G401 (cell line): ENCODE results near the gene SPHK2. TPM values are rescaled to one million over a fixed set of nuclear protein-coding genes. Genes with fewer than 3 reads are reported as not detected.
A peak's percentile ranks its signal among the peaks of the same experiment; 100 is the strongest.
"Not testable (repeated sequence)": the region's sequence is repeated elsewhere in the genome, so short reads cannot be mapped to it uniquely, and the experiment has no call there.

Source experiments
- DNase-seq: peaks from one replicate; pipeline ENCODE4 v3.0.0-alpha.2; 2015; ENCODE audit warnings: low spot score
- in situ Hi-C: cut with HindIII; loops from 2 replicates; pipeline ENCODE4 v1.10.0; 2016; ENCODE audit warnings: low sequenced_read_pairs, mixed read lengths
- total RNA-seq: library from RNA; depleted of rRNA; stranded (reverse); fragments of >200 nt; shearing (Covaris generic); gene quantifications from 2 replicates; pipeline ENCODE4 v1.2.3, GENCODE V29; 2014

The SPHK2 gene
- total RNA-seq, 1 experiment from 2014 or later = 16.5 TPM

DNA sequence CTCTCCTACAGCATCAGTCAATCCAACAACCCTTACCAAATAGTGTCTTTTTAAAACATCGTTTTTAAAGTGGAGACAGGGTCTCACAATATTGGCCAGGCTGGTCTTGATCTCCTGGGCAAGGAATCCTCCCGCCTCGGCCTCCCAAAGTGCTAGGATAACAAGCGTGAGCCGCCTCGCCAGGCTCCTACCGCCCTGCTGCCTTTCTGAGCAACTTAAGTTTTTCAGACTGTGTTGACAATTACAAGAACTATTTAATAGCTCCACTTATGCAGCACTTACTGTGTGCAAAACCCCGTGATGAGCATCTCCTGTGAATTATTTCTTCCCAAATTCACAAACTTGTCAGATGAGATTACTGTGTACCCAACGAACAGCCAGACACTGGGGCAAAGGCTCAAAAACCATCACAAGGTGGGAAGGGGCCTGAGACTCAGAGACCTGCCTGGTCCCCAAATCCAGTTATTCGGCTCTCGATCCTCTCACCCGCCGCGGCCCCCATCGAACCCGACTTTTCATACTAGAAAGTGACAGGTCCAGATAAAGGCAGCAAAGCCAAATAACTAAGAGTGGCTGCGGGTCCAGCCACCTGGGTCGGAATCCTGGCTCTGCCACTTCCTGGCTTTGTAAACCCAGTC, 909 bp upstream of the SPHK2 start:
- in situ Hi-C loops = no loop called here
- DNase-seq = no peak

DNA sequence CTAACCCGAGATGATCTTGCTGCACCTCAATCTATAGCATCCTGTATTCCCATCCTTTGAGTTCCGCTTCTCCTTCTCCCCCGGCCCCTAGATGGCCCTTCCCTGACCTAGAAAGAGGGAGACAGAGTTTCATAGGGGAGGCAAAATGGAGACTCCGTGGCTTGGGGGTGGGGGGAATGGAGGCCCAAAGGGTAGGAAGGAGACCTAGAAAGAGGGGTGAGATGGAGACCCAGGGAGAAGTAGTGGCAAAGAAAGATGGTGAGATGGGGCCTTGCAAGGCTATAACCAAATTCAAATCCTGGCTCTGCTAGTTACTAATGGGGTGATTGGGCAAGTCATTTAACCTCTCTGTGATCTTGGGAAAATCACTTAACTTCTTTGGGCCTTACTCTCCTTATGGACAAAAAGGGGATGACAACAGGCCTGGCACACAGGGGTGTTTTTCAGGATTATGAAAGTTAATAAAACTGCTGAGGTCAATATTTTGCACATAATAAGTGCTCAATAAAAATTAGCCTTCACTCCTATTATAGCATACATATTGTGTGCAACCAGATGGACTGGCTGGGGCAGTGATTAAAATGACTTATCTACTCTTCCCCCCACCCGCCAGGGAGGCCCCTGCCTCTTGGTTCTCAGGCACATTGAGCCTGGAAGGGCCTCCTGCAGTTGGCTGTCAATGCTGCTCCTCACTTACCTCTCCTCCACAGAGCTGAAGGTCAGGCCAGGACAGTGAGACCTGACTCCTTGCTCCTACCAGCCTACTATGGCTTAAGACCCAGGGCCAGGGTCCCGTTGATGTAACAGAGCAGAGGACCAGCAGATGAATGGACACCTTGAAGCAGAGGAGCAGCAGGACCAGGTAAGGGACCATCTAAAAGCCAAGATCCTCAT, 633 bp downstream of the SPHK2 start:
- DNase-seq = no peak
- in situ Hi-C loops = no loop called here

DNA sequence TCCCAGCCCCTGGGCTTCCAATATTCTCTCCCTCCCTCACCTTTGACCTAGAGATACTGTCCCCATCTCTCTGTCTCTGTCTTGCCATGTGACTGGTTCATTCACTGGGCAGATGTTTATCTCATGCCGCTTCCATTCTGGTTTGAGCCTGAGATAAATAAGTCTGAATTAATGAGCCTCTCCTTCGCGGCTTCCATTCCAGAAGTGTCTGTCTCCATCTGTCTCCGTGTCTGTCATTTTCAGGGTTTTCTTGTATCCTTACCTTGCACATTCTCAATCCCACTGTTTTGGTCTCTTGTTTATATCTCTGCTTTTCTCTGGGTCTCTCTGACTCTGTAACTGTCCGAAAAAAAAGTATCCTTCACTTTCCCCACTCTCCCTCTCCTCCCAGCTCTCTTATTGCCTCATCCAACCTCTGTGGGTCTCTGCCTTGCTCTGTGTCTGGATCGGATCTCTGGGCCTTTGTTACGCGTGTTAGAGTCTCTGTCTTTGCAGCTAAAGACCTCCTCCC, 4.3 kb downstream of the SPHK2 start:
- no peak for DNase-seq
- in situ Hi-C loops = no loop called here

DNA sequence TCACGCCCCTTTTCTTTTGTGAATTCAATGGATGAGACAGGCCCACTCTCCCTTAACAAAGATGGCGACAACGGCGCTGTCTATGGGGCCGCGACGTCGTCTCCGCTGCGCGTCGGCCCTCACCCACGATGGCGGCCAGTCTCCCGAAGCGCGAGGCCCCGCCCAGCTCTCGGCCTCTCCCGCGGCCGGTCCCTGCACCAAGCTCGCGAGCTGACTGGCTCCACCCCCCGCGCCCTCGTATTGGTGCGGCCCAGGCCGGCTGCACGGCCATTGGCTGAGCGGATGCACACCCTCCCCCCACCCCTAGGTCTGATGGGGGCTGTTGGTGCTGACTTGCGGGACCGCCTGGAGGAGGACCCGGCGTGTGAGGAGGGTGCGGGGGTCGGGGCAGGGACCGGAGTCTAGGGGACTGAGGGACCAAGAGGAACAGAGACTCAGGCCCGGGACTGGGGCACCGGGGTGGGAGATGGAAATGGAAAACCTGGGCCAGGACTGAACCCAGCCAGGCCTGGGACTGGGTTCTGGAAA, 4.8 kb downstream of the SPHK2 start:
- DNase-seq = peak; percentile 98
- in situ Hi-C loops = no loop called here

DNA sequence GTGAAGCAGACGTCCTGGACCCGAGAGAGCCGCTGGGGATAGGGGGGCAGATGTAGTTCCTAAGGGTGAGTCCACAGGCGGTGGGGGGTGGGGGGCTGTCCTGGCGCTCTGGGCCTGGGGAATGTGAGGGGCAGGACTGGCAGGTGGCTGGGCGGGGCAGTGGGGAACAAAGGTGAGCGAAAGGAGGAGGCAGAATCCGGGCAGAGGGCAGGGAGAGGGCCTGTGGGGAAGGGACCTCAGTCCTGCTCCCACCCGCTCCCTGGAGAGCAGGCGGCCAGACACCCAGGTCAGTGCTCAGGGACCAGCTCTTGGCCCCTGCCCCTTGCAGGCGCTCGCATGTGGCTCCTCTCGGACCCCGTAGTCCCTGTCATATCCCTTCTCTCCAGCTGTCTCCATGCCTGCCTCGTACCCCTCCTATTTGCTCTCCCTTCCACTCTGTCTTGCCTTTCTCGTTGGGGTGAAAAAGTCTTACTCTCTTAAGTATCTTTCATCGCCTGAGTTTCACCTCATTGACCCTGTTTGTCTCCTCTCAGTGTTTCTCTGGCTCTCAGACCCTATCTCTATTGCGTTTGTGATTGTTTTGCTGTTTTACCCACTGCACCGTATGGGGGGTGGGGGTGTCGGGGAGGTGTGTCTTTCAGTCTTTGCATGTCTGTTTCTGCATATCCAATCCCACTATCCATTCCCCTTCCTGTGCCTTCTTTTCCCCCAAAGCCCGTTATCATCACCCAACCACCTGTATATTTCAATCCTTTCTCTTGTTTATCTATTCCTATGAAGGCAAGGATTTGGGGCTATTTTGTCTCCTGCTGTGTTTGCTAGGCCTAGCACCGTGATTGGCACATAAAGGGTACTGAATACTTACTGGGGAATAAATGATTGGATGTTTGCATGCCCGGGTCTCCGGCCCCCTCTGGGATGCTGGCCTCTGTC, 5.8 kb downstream of the SPHK2 start:
- in situ Hi-C loops = no loop called here
- peak; percentile 17 for DNase-seq

DNA sequence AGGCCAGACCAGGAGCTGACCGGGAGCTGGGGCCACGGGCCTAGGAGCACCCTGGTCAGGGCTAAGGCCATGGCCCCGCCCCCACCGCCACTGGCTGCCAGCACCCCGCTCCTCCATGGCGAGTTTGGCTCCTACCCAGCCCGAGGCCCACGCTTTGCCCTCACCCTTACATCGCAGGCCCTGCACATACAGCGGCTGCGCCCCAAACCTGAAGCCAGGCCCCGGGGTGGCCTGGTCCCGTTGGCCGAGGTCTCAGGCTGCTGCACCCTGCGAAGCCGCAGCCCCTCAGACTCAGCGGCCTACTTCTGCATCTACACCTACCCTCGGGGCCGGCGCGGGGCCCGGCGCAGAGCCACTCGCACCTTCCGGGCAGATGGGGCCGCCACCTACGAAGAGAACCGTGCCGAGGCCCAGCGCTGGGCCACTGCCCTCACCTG, 6.6 kb downstream of the SPHK2 start:
- DNase-seq = no peak
- in situ Hi-C loops = no loop called here

DNA sequence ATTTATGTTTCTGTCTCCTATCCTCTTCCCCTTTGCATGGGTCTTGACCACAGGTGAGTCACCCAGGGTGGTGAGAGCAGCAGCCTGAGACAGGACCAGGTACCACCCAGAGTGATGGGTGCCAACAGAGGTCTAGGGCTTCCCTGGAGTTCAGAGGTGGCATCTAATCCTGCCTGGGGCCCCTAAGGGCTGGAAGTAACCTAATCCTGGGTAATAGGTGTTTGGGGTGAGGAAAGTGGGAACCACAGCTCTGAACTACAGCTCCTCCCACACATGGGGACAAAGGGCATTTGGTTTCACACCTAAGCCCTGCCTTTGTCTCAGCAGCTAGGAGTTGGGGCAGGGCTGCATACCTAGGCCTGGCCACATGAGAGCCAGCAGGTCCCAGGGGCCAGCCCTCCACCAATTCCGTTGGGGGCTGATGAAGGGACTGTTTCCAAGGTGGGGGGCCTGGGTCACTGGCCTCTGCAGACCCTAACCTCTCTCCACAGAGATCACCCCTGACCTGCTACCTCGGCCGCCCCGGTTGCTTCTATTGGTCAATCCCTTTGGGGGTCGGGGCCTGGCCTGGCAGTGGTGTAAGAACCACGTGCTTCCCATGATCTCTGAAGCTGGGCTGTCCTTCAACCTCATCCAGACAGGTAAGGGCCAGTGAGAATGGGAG, 8.0 kb downstream of the SPHK2 start:
- DNase-seq = peak; percentile 19
- in situ Hi-C loops = no loop called here

DNA sequence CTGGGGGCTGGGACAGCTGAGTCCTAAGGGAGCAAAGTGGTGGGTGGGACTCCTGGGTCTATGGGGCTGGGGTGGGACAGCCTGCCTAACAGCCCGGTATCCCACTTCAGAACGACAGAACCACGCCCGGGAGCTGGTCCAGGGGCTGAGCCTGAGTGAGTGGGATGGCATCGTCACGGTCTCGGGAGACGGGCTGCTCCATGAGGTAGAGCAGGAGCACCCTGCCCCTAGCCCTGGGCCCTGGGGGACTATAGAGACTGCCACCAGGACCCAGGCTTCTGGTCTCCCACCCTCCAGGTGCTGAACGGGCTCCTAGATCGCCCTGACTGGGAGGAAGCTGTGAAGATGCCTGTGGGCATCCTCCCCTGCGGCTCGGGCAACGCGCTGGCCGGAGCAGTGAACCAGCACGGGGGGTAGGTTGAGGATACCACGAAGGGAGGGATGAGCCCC, 8.6 kb downstream of the SPHK2 start:
- in situ Hi-C loops = no loop called here
- DNase-seq = no peak

DNA sequence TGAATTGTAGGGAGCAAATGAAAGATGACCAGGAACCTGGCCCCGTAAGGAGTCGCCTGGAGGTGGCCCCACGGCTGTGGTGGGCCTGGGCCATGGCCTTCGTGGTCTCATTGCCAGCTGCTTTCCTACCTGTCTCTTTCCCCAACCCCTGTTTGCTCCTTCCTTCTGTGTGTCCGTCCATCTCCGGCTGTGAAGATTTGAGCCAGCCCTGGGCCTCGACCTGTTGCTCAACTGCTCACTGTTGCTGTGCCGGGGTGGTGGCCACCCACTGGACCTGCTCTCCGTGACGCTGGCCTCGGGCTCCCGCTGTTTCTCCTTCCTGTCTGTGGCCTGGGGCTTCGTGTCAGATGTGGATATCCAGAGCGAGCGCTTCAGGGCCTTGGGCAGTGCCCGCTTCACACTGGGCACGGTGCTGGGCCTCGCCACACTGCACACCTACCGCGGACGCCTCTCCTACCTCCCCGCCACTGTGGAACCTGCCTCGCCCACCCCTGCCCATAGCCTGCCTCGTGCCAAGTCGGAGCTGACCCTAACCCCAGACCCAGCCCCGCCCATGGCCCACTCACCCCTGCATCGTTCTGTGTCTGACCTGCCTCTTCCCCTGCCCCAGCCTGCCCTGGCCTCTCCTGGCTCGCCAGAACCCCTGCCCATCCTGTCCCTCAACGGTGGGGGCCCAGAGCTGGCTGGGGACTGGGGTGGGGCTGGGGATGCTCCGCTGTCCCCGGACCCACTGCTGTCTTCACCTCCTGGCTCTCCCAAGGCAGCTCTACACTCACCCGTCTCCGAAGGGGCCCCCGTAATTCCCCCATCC, 9.4 kb downstream of the SPHK2 start:
- DNase-seq = peak; percentile 10
- in situ Hi-C loops = no loop called here

DNA sequence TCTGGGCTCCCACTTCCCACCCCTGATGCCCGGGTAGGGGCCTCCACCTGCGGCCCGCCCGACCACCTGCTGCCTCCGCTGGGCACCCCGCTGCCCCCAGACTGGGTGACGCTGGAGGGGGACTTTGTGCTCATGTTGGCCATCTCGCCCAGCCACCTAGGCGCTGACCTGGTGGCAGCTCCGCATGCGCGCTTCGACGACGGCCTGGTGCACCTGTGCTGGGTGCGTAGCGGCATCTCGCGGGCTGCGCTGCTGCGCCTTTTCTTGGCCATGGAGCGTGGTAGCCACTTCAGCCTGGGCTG, 9.9 kb downstream of the SPHK2 start:
- in situ Hi-C loops = no loop called here

DNA sequence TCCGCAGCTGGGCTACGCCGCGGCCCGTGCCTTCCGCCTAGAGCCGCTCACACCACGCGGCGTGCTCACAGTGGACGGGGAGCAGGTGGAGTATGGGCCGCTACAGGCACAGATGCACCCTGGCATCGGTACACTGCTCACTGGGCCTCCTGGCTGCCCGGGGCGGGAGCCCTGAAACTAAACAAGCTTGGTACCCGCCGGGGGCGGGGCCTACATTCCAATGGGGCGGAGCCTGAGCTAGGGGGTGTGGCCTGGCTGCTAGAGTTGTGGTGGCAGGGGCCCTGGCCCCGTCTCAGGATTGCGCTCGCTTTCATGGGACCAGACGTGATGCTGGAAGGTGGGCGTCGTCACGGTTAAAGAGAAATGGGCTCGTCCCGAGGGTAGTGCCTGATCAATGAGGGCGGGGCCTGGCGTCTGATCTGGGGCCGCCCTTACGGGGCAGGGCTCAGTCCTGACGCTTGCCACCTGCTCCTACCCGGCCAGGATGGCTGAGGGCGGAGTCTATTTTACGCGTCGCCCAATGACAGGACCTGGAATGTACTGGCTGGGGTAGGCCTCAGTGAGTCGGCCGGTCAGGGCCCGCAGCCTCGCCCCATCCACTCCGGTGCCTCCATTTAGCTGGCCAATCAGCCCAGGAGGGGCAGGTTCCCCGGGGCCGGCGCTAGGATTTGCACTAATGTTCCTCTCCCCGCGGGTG, 10.4 kb downstream of the SPHK2 start:
- DNase-seq = peak; percentile 85
- in situ Hi-C loops = no loop called here

More for the DNA sequence above, 9.9 kb downstream of the SPHK2 start:
- no peak for DNase-seq

DNA sequence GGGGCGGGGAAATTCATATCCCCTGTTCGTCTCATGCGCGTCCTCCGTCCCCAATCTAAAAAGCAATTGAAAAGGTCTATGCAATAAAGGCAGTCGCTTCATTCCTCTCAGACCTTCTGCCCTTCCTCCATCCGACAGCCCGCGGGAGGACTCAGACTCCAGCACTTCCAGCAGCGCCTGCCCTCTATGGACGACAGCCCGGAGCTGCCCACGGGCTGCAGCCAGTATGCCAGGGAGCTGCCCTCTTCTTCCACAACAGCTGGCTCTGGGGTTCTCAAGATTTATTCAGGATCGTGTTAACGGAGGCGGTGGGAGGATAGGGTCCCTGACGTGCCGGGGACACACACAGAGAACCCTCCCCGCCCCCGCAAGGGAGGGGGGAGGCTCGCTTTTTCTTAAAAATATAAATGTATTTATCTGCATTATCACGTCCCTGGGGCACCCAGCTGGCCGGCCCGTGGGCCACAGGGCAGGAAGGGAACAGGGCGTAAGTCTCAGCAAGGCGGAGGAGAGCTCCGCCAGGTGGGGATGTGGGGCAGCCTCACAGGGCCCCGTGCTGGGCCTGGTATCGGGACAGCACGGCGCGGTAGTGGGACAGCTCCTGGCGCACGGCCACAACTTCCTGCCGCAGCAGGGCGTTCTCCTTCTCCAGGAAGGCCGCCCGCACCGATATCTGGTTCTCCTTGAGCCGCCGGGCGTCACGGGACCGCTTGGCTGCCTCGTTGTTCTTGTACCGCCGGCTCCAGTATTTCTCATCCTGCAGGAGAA, 11.2 kb downstream of the SPHK2 start:
- in situ Hi-C loops = no loop called here
- DNase-seq = peak; percentile 68

DNA sequence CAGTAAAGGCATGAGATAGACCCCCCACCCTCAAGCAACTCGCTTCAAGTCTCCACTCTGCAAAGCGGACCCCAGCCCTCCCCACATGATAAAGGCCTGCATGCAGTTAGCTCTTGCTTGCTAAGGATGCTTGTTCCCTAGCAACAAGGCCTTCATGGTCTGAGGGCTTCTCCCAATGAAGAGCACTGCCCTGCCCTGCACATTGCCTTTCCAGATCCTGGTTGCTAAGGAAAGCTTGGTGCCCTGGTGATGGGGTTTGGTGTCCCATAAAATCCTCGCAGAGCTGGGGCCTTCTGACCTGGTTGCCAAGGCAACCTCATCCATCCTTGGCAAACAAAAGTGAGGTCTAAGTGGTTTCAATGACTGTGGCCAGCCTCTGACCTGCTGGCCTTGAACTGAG, 11.9 kb downstream of the SPHK2 start:
- in situ Hi-C loops = no loop called here
- no peak for DNase-seq

DNA sequence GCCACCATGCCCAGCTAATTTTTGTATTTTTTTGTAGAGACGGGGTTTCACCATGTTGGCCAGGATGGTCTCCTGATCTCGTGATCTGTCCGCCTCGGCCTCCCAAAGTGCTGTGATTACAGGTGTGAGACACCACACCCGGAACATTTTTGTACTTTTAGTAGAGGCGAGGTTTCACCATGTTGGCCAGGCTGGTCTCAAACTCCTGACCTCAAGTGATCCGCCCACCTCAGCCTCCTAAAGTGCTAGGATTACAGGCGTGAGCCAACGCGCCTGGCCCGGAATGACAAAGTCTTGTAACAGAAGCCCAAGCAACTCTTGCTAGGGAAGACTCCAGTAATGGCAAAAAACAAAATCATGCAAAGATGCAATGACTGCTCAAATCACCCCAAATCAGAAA, 13.0 kb downstream of the SPHK2 start:
- DNase-seq, in situ Hi-C loops: not testable (repeated sequence)

DNA sequence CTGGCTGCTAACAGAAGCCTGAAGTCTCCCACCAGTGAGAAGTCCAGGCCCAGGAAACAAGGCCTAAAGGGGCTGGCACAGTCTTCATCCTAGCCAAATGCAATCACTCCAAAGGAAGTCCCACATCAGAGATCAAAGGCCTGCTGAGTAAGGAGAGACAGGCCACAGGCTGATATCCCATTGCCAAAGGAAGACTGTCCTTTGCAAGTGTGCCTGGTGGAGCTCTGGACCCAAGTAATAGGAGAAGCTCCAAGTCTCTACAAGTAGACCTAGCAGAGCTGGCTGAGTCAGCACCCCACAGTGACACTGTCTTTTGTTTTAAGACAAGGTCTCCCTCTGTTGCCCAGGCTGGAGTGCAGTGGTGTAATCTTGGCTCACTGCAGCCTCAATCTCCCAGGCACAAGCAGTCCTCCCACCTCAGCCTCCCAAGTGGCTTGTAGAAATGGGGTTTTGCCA, 13.4 kb downstream of the SPHK2 start:
- DNase-seq = peak; percentile 11
- in situ Hi-C loops = no loop called here

DNA sequence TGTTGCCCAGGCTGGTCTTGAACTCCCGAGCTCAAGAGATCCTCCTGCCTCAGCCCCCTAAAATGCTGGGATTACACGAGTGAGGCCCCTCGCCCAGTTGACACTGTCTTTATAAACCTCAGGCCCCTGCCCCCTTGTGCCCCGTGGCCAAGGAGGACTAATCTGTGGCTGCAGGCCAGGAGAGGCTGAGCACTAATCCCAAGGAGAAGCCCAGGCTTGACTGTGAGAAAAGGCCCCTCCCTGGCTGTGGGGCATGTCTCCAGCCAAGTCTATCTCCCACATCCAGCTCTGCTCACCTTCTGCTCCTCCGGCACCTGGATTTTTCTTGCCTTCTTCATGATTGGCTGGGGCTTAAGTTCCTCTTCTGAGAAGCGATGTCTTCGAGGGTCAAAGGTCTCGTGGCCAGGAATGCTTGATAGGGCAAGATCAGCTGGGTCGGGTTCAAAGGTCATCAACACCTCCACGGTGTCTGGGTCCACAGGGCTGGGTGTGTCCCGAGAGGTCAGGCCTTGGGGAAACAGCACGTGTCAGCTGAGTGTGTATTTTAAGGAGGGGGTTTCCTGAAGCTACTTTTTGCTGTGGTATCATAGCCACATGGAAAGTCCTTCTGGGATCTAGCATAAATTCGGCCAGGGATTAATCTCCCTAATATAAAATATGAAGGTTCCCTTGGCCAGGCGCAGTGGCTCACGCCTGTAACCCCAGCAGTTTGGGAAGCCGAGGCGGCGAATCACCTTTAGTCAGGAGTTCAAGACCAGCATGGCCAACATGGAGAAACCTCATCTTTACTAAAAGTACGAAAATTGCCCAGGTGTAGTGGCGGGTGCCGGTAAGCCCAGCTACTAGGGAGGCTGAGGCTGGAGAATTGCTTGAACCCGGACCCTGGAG, 14.1 kb downstream of the SPHK2 start:
- peak; percentile 13 for DNase-seq
- in situ Hi-C loops = no loop called here
